RWPE1 (cell line): ENCODE data around the gene BRD3.
"Not testable (repeated sequence)": the region's sequence is repeated elsewhere in the genome, so short reads cannot be mapped to it uniquely, and the experiment has no call there.

Experiments used
- CTCF ChIA-PET: fragments of 350-600 bp; sonication (Branson Sonifier 250); formaldehyde crosslinking; extraction: SDS; loops from one replicate; lab custom pipeline; 2021; lab: Yijun Ruan, JAX
- POLR2A ChIA-PET: fragments of 400-600 bp; formaldehyde crosslinking; extraction: SDS; loops from one replicate; lab custom pipeline; 2020; ENCODE audit warnings: antibody characterized with exemption; ENCODE audit not compliant: low non-redundant PET; lab: Yijun Ruan, JAX
- DNase-seq: peaks from one replicate; pipeline ENCODE4 v3.0.0; 2012; ENCODE audit warnings: low spot score
- H3K27ac ChIP-seq: fragments of 450-650 bp; 2 replicates; pipeline ENCODE4 v1.5.1; 2017
- CTCF ChIP-seq: fragments of 450-650 bp; conservative IDR thresholded peaks from 2 replicates; pipeline ENCODE4 v1.5.1; 2017; ENCODE audit warnings: low read depth, mild to moderate bottlenecking

Gene BRD3

DNA sequence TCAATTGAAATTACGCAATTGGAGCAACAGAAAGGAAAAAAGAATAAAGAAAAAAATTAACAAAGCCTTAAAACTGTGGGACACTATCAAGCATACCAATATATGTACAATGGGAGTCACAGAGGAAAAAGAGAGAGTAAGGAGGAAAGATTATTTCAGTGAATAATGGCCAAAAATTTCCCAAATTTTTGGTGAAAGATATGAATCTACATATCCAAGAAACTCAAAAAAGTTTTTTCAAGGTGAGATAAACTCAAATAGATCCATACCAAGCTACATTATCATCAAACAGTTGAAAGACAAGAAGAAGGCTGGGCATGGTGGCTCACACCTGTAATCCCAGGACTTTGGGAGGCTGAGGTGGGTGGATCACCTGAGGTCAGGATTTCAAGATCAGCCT lies 8.8 kb upstream of the BRD3 start:
- no peak for TF ChIP-seq CTCF
- POLR2A ChIA-PET = no interaction called here
- CTCF ChIA-PET = no interaction called here
- DNase-seq = no peak
- H3K27ac ChIP-seq = no peak overlapping the region

DNA sequence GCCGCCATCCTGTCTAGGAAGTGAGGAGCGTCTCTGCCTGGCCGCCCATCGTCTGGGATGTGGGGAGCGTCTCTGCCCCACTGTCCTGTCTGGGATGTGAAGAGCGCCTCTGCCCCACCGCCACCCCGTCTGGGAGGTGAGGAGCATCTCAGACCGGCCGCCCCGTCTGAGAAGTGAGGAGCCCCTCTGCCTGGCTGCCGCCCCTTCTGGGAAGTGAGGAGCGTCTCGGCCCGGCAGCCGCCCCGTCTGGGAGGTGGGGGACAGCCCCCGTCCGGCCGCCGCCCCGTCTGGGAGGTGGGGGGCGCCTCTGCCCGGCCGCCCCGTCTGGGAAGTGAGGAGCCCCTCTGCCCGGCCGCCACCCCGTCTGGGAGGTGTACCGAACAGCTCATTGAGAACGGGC lies 7.9 kb upstream of the BRD3 start:
- CTCF ChIA-PET, DNase-seq, POLR2A ChIA-PET, H3K27ac ChIP-seq: not testable (repeated sequence)

GRCh38 chr9:134073500-134073899 lies 5.7 kb upstream of the BRD3 start:
- DNase-seq = no peak
- CTCF ChIA-PET = interaction anchor here (0.6 kb wide), 1 partner anchor 260 kb away, joined by 3 read pairs; no protein-coding TSS in a partner anchor
- no peak overlapping the region for H3K27ac ChIP-seq
- POLR2A ChIA-PET = no interaction called here
- no peak for TF ChIP-seq CTCF

- CTCF ChIA-PET, H3K27ac ChIP-seq, DNase-seq, POLR2A ChIA-PET: not testable (repeated sequence)
Observed at GRCh38 chr9:134072683-134073082, 4.9 kb upstream of the BRD3 start.

- H3K27ac ChIP-seq = no peak overlapping the region
- ChIA-PET CTCF (no interaction called here), POLR2A (no interaction called here)
- no peak for DNase-seq
- no peak for TF ChIP-seq CTCF
Observed at GRCh38 chr9:134071149-134071548, 3.3 kb upstream of the BRD3 start.

DNA sequence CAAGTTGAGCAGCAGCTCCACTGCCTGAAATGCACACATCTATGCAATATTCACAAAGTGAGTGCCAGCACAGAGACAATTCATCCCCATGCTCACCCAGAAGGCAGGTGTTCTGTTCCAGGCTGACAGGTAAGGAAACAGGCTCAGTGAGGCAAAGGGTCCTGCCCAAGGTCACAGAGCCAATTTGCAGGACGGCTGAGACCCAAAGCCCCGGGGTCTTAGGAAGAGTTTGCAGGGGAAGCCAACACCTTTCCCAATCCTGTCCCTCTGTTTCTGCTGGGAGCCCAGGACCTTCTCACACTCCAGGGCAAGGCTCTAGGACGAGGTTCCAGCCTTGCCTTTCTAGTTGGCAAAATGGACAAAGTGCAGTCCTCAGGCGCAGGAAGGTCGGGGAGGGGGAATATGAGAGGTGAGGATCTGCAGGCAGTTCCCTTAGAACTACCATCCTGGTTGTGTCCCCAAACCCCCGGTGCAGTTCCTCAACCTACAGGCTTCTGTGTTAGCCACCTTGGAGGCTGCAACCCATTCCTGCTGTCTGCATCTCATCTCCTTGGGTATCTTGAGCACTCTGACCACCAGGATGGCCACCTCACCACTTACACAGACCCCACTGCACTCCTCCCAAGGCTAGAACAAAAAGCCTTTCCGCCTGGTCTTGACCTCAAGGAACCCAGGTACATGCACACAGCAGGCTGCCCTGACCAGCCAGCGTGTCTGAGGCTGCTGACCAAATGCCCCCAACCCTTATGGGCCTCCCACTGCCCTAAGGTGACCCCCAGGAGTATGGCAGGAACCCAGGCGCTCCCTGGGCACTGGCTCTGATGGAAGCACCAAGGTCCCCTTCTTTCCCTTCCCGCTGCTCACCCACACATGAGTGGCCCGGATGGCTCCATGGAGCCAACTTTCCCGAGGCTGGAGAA lies 1.9 kb upstream of the BRD3 start:
- POLR2A ChIA-PET = no interaction called here
- CTCF ChIA-PET = no interaction called here
- TF ChIP-seq CTCF = no peak

GRCh38 chr9:134068744-134069479 lies 1.1 kb upstream of the BRD3 start:
- no peak for TF ChIP-seq CTCF
- ChIA-PET CTCF (interaction anchor here (0.6 kb wide), 1 partner anchor 680 kb away, joined by 3 read pairs; no protein-coding TSS in a partner anchor), POLR2A (no interaction called here)
- no peak for DNase-seq
- peak overlapping the region; percentile 96 for H3K27ac ChIP-seq

More for the DNA sequence above, 1.9 kb upstream of the BRD3 start:
- H3K27ac ChIP-seq = no peak overlapping the region
- no peak for DNase-seq
